ENCODE measurements around the gene UBR4. TPM values are rescaled to one million over a fixed set of nuclear protein-coding genes. Genes with fewer than 3 reads are reported as not detected.
"Not testable (repeated sequence)": the region's sequence is repeated elsewhere in the genome, so short reads cannot be mapped to it uniquely, and the experiment has no call there.

Gene UBR4
- total and polyA plus RNA-seq, 10 of the 15 experiments (the other 5 are each of a cell fraction or from before 2014, with no cell fraction given), result 34.2 to 124 (median 56.2) TPM

- no peak for ATAC-seq
Observed at GRCh38 chr1:19257178-19257914, 47.3 kb upstream of the UBR4 start.

GRCh38 chr1:19256301-19256700, 46.2 kb upstream of the UBR4 start:
- H3K4me3 ChIP-seq; POLR2A ChIA-PET; BruUV-seq (replicated peaks); H3K9me3 ChIP-seq (replicated peaks; ENCODE audit: control insufficient read depth, insufficient read depth, low read length); H4K20me1 ChIP-seq (ENCODE audit: control insufficient read depth, insufficient read depth); CTCF ChIA-PET; intact Hi-C loops (cut with micrococcal nuclease; ENCODE audit: unreplicated experiment); in situ Hi-C loops (cut with MboI); FAIRE-seq; H2AFZ ChIP-seq (ENCODE audit: control insufficient read depth, low read depth, low read length); H3K4me1 ChIP-seq (ENCODE audit: control insufficient read depth, insufficient read depth, low read length); SMC1A ChIA-PET (ENCODE audit: uncharacterized antibody, unreplicated experiment); H3K27ac ChIP-seq (ENCODE audit: control insufficient read depth, insufficient read depth); H3K4me2 ChIP-seq (ENCODE audit: control insufficient read depth, insufficient read depth); H3K9ac ChIP-seq (ENCODE audit: control insufficient read depth, insufficient read depth, low read length); DNase-seq (ENCODE audit: low read depth, low spot score); H3K27me3 ChIP-seq (replicated peaks in 1 of 2; ENCODE audit: control insufficient read depth in 2 of 2, insufficient read depth in 2 of 2, low read length in 1 of 2); RAD21 ChIA-PET (ENCODE audit: unreplicated experiment); ATAC-seq: not testable (repeated sequence)
- 100% methylated on average over 5 of the region's 5 CpGs for WGBS (ENCODE audit: insufficient coverage, insufficient replicate concordance, low lambda C conversion rate, missing lambda C conversion rate)
- peaks cover 37% of the 10 kb centered on the region for H3K79me2 ChIP-seq (ENCODE audit: control insufficient read depth, insufficient read depth, low read length)
- peaks cover 33 to 34% of the 10 kb centered on the region in 2 experiments for H3K36me3 ChIP-seq (ENCODE audit: control insufficient read depth in 2 of 2, insufficient read depth in 2 of 2, low read length in 1 of 2)

More at GRCh38 chr1:19257178-19257914, 47.3 kb upstream of the UBR4 start:
- BruUV-seq (replicated peaks), result no TSS peak
- POLR2A ChIA-PET, result no interaction called here
- peaks cover 27% of the 10 kb centered on the region for H3K79me2 ChIP-seq (ENCODE audit: control insufficient read depth, insufficient read depth, low read length)
- DNase-seq (ENCODE audit: low read depth, low spot score) (no peak), FAIRE-seq (no peak)
- peaks cover 33 to 34% of the 10 kb centered on the region in 2 experiments for H3K36me3 ChIP-seq (ENCODE audit: control insufficient read depth in 2 of 2, insufficient read depth in 2 of 2, low read length in 1 of 2)
- H3K4me1 ChIP-seq (ENCODE audit: control insufficient read depth, insufficient read depth, low read length), result peaks cover 3% of the 10 kb centered on the region; the same call in 1 of the 2 replicates
- H2AFZ ChIP-seq (ENCODE audit: control insufficient read depth, low read depth, low read length), result no peak overlapping the region
- RAD21 ChIA-PET (ENCODE audit: unreplicated experiment), result no interaction called here
- peaks cover 3% of the 10 kb centered on the region; the same call in 1 of the 2 replicates for H4K20me1 ChIP-seq (ENCODE audit: control insufficient read depth, insufficient read depth)
- TF ChIP-seq IRF3 (IDR thresholded peaks at IDR 0.05) (no peak), EP300 (IDR thresholded peaks at IDR 0.05; ENCODE audit: borderline replicate concordance in 1 of 2, control insufficient read depth in 1 of 2, low read depth in 2 of 2, low read length in 2 of 2) (no peak), POLR2A (IDR thresholded peaks at IDR 0.05; ENCODE audit: low read depth, low read length) (peak; percentile 28; the same call in 1 of the 2 replicates), IKZF1 (conservative IDR thresholded peaks at IDR 0.05) (no peak), GABPA (IDR thresholded peaks at IDR 0.05; ENCODE audit: low read depth) (no peak)
- no peak overlapping the region for H3K4me3 ChIP-seq
- no peak overlapping the region for H3K27ac ChIP-seq (ENCODE audit: control insufficient read depth, insufficient read depth)
- CTCF ChIA-PET, result interaction anchor here (0.6 to 0.9 kb wide), 3 partner anchors 16 to 85 kb away, joined by 3 read pairs; no protein-coding TSS in a partner anchor
- in situ Hi-C loops (cut with MboI), result no loop called here
- no peak overlapping the region for H3K4me2 ChIP-seq (ENCODE audit: control insufficient read depth, insufficient read depth)
- intact Hi-C loops (cut with micrococcal nuclease; ENCODE audit: unreplicated experiment), result no loop called here
- SMC1A ChIA-PET (ENCODE audit: uncharacterized antibody, unreplicated experiment), result no interaction called here
- 57% methylated on average over 15 of the region's 15 CpGs for WGBS (ENCODE audit: insufficient coverage, insufficient replicate concordance, low lambda C conversion rate, missing lambda C conversion rate)
- no peak overlapping the region for H3K9ac ChIP-seq (ENCODE audit: control insufficient read depth, insufficient read depth, low read length)
- H3K27me3 ChIP-seq (replicated peaks in 1 of 2; ENCODE audit: control insufficient read depth in 2 of 2, insufficient read depth in 2 of 2, low read length in 1 of 2), result no peaks in the 10 kb centered on the region
- H3K9me3 ChIP-seq (replicated peaks; ENCODE audit: control insufficient read depth, insufficient read depth, low read length), result no peaks in the 10 kb centered on the region

All from GM12878 (cell line).